Aorta (tissue), 5 donors: ENCODE measurements around the gene AMOTL1. TPM values are rescaled to one million over a fixed set of nuclear protein-coding genes. Genes with fewer than 3 reads are reported as not detected.

Experiments used
- ATAC-seq: fragments of 200-7000 bp; cut with Tn5 transposase; one replicate; pipeline ENCODE4 v1.9.1; 2022; ENCODE audit warnings: moderate library complexity; ENCODE audit not compliant: low FRiP score
- DNase-seq, 2 donors: peaks; one replicate each; pipeline ENCODE4 v3.0.0-alpha.2; 2020
- H3K27ac ChIP-seq, 2 donors: one replicate each; pipeline ENCODE4 v1.5.1; 2013; ENCODE audit warnings: low read length in 2 of 2, mild to moderate bottlenecking in 2 of 2, moderate library complexity in 2 of 2, control low read depth in 1 of 2, inconsistent platforms in 1 of 2, low read depth in 1 of 2
- H3K27me3 ChIP-seq, 2 donors: one replicate each; pipeline ENCODE4 v1.6.1; 2013; ENCODE audit warnings: control low read depth in 1 of 2, low read length in 1 of 2, mild to moderate bottlenecking in 1 of 2, moderate library complexity in 1 of 2; ENCODE audit not compliant: insufficient read depth in 2 of 2, control insufficient read depth in 1 of 2
- H3K36me3 ChIP-seq, 2 donors: one replicate each; pipeline ENCODE4 v1.6.1; 2013; ENCODE audit warnings: control low read depth in 1 of 2, low read length in 1 of 2, mild to moderate bottlenecking in 1 of 2; ENCODE audit not compliant: insufficient read depth in 2 of 2, control insufficient read depth in 1 of 2
- H3K4me1 ChIP-seq, 2 donors: one replicate each; pipeline ENCODE4 v1.6.1; 2013; ENCODE audit warnings: low read length in 2 of 2, control low read depth in 1 of 2, mild to moderate bottlenecking in 1 of 2, moderate library complexity in 1 of 2; ENCODE audit not compliant: insufficient read depth in 2 of 2, control insufficient read depth in 1 of 2
- H3K4me3 ChIP-seq, 2 donors: one replicate each; pipeline ENCODE4 v1.5.1; 2013; ENCODE audit warnings: low read length in 2 of 2, control low read depth in 1 of 2, mild to moderate bottlenecking in 1 of 2
- H3K9me3 ChIP-seq: one replicate; pipeline ENCODE4 v1.6.1; 2013; ENCODE audit warnings: mild to moderate bottlenecking, low read length; ENCODE audit not compliant: control insufficient read depth
- WGBS, 2 donors: extraction: QIAGEN DNeasy Blood & Tissue Kit; methylation state at CpG; one replicate each; pipeline ENCODE4 v1.1.7; 2013; 5-methylcytosine and 5-hydroxymethylcytosine counted together
- intact Hi-C, 2 donors: fragments of 100-400 bp; cut with DNase I; formaldehyde crosslinking; loops; one replicate each; pipeline versions ENCODE4 v1.14.2 to v1.15.0; 2022
- polyA plus RNA-seq, 2 donors: library from polyadenylated mRNA; stranded (reverse); fragments of 200-250 nt; gene quantifications; one replicate each; pipeline ENCODE4 v1.2.3, GENCODE V29; 2013
- total RNA-seq, 2 donors: library from RNA; stranded (reverse); fragmentation: NEBNext Ultra II Directional; extraction: Animal tissue kit (Norgen Biotek cat#: 25700); gene quantifications; one replicate each; pipeline ENCODE4 v1.2.1, GENCODE V29; 2021
- donor health status: healthy with polysubstance abuse.
- donor health status: Bipolar disorder and iron deficiency.
- donor health status: DM: no; HTN: no; CAD: no.
- donor health status: DM: no; HTN: no; CAD: no.
- donor health status: DM: yes; HTN: yes; CAD: no.

Gene AMOTL1
- total and polyA plus RNA-seq, 4 donors, result 12.5 to 78.5 (median 39.6) TPM

GRCh38 chr11:94751218-94751609, 16.9 kb upstream of the AMOTL1 start:
- Histone ChIP-seq H3K4me1 (no peaks in the 10 kb centered on the region), H3K27ac (no peak overlapping the region), H3K4me3 (no peak overlapping the region), H3K9me3 (no peaks in the 10 kb centered on the region), H3K27me3 (no peaks in the 10 kb centered on the region), H3K36me3 (no peaks in the 10 kb centered on the region)
- ATAC-seq (no peak), DNase-seq (no peak)
- WGBS, 2 donors, result 94 to 97% methylated on average over 5 of the region's 5 CpGs
- intact Hi-C loops, result no loop called here

- no peak for DNase-seq
Measured at GRCh38 chr11:94751786-94752185, 16.4 kb upstream of the AMOTL1 start.

GRCh38 chr11:94753630-94754029, 14.5 kb upstream of the AMOTL1 start:
- Histone ChIP-seq H3K4me3 (no peak overlapping the region), H3K27me3 (no peaks in the 10 kb centered on the region), H3K27ac (no peak overlapping the region), H3K4me1 (no peaks in the 10 kb centered on the region), H3K9me3 (no peaks in the 10 kb centered on the region), H3K36me3 (no peaks in the 10 kb centered on the region)
- ATAC-seq, result no peak
- 71 to 72% methylated on average over 1 of the region's 1 CpG for WGBS, 2 donors
- DNase-seq, result no peak
- intact Hi-C loops, result no loop called here

More at GRCh38 chr11:94751786-94752185, 16.4 kb upstream of the AMOTL1 start:
- H3K27ac ChIP-seq, result no peak overlapping the region
- intact Hi-C loops, result no loop called here
- no peaks in the 10 kb centered on the region for H3K4me1 ChIP-seq
- 84 to 91% methylated on average over 5 of the region's 5 CpGs for WGBS, 2 donors
- ATAC-seq, result no peak
- H3K27me3 ChIP-seq, result no peaks in the 10 kb centered on the region
- H3K36me3 ChIP-seq, result no peaks in the 10 kb centered on the region
- no peaks in the 10 kb centered on the region for H3K9me3 ChIP-seq
- no peak overlapping the region for H3K4me3 ChIP-seq

GRCh38 chr11:94754335-94754734, 13.8 kb upstream of the AMOTL1 start:
- ATAC-seq (no peak), DNase-seq (no peak)
- intact Hi-C loops, result no loop called here
- H3K4me1 ChIP-seq, result no peaks in the 10 kb centered on the region
- no peak overlapping the region for H3K27ac ChIP-seq
- H3K4me3 ChIP-seq, result no peak overlapping the region
- WGBS, 2 donors, result 77 to 86% methylated on average over 2 of the region's 2 CpGs
- H3K27me3 ChIP-seq, result no peaks in the 10 kb centered on the region
- H3K36me3 ChIP-seq, result no peaks in the 10 kb centered on the region
- no peaks in the 10 kb centered on the region for H3K9me3 ChIP-seq

GRCh38 chr11:94754819-94755218, 13.3 kb upstream of the AMOTL1 start:
- WGBS, 2 donors, result 92 to 94% methylated on average over 2 of the region's 2 CpGs
- no peak overlapping the region for H3K4me3 ChIP-seq
- ATAC-seq (no peak), DNase-seq (no peak)
- intact Hi-C loops, result no loop called here
- no peaks in the 10 kb centered on the region for H3K9me3 ChIP-seq
- H3K27me3 ChIP-seq, result no peaks in the 10 kb centered on the region
- no peaks in the 10 kb centered on the region for H3K36me3 ChIP-seq
- H3K27ac ChIP-seq, result no peak overlapping the region
- H3K4me1 ChIP-seq, result no peaks in the 10 kb centered on the region

- intact Hi-C loops, result no loop called here
- Histone ChIP-seq H3K27me3 (no peaks in the 10 kb centered on the region), H3K36me3 (no peaks in the 10 kb centered on the region), H3K4me1 (no peaks in the 10 kb centered on the region), H3K9me3 (no peaks in the 10 kb centered on the region), H3K4me3 (no peak overlapping the region), H3K27ac (no peak overlapping the region)
- no peak for DNase-seq
- ATAC-seq, result no peak
- 95 to 96% methylated on average over 11 of the region's 11 CpGs for WGBS, 2 donors
Measured at GRCh38 chr11:94755494-94755893, 12.7 kb upstream of the AMOTL1 start.

GRCh38 chr11:94757037-94757735, 11.0 kb upstream of the AMOTL1 start:
- H3K27ac ChIP-seq, result no peak overlapping the region
- 84 to 86% methylated on average over 5 of the region's 5 CpGs for WGBS, 2 donors
- H3K9me3 ChIP-seq, result no peaks in the 10 kb centered on the region
- intact Hi-C loops, result no loop called here
- no peak for DNase-seq
- no peak for ATAC-seq
- no peaks in the 10 kb centered on the region for H3K4me1 ChIP-seq
- no peaks in the 10 kb centered on the region for H3K36me3 ChIP-seq
- no peak overlapping the region for H3K4me3 ChIP-seq
- no peaks in the 10 kb centered on the region for H3K27me3 ChIP-seq

GRCh38 chr11:94758666-94759065, 9.5 kb upstream of the AMOTL1 start:
- Histone ChIP-seq H3K27me3 (no peaks in the 10 kb centered on the region), H3K9me3 (no peaks in the 10 kb centered on the region), H3K4me3 (no peak overlapping the region), H3K27ac (no peak overlapping the region), H3K36me3 (no peaks in the 10 kb centered on the region), H3K4me1 (no peaks in the 10 kb centered on the region)
- DNase-seq (no peak), ATAC-seq (no peak)
- WGBS, 2 donors, result 94 to 97% methylated on average over 3 of the region's 3 CpGs
- intact Hi-C loops, result no loop called here

GRCh38 chr11:94759522-94759921, 8.6 kb upstream of the AMOTL1 start:
- ATAC-seq (no peak), DNase-seq (no peak)
- H3K36me3 ChIP-seq, result no peaks in the 10 kb centered on the region
- no peaks in the 10 kb centered on the region for H3K27me3 ChIP-seq
- WGBS, 2 donors, result 95 to 98% methylated on average over 2 of the region's 2 CpGs
- no peaks in the 10 kb centered on the region for H3K4me1 ChIP-seq
- H3K27ac ChIP-seq, result no peak overlapping the region
- H3K4me3 ChIP-seq, result no peak overlapping the region
- no peaks in the 10 kb centered on the region for H3K9me3 ChIP-seq
- intact Hi-C loops, result no loop called here
